Suppressor macrophage treated with lipopolysaccharide for 1 hour (primary cell): ENCODE measurements around the gene DHX34.
A peak's percentile ranks its signal among the peaks of the same experiment; 100 is the strongest.
"Not testable (repeated sequence)": the region's sequence is repeated elsewhere in the genome, so short reads cannot be mapped to it uniquely, and the experiment has no call there.

Experiments used
- DNase-seq, 3 donors: peaks; one replicate each; pipeline ENCODE4 v3.0.0-alpha.2; 2020 to 2022

DHX34 gene

DNA sequence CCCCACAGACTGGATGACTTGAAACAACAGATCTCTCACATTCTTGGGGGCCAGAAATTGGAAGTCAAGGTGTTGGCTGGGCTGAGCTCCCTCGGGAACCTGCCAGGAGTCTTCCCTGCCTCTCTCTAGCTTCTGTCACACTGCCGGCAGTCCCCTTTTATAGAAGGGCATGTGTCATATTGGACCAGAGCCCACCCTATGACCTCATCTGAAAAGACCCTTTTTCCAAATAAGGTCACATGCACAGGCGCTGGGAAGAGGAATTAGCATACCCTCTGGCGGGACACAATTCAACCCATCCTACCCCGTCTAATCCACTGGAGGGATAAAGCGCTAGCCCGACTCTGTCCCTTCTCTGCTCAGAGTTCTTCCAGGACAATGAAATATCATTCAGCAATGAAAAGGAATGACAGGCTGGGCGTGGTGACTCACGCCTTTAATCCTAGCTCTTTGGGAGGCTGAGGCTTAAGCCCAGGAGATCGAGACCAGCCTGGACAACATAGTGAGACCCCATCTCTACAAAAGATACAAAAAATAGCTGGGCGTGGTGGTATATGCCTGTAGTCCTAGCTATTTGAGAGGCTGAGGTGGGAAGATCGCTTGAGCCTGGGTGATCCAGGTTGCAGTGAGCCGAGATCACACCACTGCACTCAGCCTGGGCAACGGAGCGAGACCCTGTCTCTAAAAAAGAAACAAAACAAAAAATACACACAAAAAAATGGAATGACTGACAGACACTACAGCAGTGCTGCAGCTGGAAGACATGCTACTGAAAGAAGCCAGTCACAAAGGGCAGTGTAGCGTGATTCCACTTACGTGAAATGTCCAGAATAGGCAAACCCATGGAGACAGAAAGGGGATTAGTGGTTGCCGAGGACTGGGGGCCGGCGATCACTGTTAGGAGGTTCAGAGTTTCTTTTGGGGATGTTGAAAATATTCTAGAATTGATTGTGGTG is 41.7 kb downstream of the DHX34 start:
- DNase-seq = no peak

DNA sequence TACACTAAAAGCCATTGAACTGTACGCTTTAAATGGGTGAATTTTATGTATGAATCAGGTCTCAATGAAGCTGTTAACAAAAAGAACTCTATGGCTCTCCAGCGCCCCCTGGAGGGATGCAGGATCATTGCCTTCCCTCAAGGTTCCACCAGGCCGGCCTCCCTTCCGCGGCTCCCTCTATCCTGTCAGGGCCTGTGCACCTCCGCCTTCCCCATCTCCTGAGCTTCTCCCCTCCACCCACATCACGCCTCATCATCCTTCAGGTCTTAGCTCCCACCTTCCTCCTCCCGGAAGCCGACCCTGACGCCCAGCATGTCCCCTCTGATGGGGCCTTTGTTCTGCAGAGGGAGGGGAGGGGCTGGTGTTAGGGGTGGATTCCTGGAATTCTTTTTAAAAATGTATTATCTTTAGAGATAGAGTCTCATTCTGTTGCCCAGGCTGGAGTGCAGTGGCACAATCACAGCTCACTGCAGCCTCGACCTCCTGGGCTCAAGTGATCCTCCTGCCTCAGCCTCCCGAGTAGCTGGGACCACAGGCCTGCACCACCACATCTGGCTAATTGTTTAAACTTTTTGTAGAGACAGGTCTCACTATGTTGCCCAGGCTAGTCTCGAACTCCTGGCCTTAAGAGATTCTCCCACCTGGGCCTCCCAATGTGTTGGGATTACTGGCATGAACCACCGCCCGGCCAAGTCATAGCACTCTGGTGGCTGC is 42.6 kb downstream of the DHX34 start:
- DNase-seq = peak; percentile 84 to 92 (median 90)

- DNase-seq = no peak
Observed at GRCh38 chr19:47398707-47399597, 49.8 kb downstream of the DHX34 start.

DNA sequence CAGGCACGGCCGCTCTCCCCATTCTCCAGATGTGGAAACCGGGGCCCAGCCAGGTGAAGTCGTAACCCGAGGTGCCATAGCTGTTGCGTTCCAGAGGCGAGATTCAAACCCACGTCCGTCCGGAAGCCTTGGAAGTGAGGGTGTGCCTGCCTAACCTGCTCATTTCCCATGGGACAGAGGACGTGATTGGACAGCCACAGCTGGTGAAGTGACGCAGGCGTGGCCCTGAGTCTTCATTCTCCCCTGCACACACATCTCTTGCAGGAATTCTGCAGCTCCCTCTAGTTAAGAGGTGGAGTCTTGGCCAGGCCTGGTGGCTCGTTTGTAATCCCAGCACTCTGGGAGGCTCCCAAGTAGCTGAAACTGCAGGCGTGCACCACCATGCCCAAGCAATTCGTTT is 53.4 kb downstream of the DHX34 start:
- no peak for DNase-seq

DNA sequence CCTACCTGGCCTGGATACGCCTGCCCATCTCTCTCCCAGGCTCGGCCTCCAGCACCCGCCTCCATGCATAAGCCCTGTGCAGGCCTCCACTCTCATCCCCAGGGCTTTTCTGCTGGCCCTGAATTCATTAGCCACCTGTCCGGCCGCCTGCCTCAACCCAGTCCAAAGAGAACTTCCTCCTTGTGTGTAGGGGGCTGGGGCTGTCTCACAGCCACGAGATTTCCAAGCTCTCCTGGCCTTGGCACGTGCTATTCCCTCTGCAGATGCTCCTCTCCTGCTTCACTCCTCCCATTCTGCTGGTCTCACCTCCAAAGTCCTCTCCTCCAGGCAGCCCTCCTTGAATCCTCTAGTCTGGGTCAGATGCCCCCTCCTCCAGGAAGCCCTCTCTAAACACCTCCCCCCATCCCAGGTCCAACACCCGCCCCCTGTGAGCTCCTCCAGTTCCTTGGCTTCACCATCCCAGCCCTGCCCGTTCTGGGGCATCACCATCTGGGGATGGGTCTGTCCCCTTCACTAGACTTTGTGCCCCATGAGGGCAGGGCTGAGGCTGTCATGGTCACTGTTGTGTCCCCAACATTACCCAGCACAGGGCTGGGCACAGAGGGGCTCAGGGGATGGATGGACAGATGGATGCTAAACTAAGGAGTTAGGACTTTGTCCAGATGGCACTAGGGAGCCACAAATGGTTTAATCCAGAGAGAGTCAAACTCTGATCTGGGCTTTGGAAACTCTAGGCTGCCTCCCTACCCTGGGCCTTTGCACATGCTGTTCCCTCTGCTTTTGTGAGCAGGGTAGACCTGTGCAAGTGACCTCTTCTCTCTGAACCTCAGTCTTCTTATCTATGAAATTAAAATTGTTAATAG is 55.5 kb downstream of the DHX34 start:
- no peak for DNase-seq

GRCh38 chr19:47405197-47405550 is 56.1 kb downstream of the DHX34 start:
- no peak for DNase-seq

DNA sequence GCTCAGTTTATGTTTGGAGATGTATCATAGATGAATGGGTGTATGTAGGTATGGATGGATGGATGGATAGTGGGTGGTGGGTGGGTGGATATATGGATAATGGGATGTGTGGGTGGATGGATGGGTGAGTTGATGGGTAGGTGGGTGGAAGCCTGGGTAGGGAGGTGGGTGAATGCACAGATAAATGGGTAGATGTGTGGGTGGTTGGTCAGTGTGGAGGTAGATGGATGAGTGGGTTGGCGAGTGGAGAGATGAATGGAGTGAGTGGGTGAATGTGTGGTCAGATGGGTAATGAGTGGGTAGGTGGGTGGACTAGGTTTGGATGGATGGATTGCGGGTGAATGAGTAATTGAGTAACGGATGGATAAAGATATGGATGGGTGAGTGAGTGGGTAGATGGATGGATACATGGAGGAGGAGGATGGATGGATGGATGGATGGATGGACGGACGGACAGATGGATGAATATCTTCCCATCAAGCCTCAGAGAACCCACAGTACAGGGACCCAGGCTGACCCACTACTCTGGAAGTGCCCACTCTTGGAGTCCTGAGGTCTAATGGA is 56.8 kb downstream of the DHX34 start:
- DNase-seq = no peak

DNA sequence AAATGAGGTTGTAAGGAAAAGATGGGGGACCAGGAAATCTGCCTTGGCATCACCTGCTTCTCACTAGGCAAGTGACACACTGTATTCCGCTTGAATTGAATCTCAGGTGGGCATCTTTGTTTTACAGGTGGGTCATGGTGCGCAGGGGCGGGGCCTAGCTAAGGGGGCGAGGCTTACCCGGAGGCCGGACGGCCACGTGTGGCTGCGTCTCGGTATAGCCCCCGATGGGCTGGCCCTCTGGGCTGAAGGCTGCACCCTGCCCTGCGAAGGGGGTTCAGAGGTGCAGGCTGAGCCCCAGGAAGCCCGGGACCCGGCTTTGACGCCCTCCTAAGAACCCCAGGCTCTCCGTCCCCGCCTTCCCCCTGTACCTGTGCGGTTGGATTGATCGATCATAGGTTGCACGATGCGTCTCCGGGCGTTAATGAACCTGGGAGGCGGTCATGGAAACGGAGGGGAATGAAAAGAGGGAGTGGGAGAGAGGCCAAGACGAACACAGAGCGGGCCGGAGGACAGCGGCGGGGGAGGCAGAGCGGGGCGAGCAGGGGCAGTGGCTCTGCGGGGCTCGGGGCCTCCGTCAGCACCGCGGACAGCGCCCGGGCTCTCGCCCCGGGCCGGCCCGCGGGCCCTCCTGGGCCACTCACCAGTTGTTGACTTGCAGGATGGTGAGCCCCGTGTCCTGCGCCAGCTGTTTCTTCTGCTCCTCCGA is 57.7 kb downstream of the DHX34 start:
- peak in 2 of 3 donors; percentile 42 to 70 for DNase-seq

GRCh38 chr19:47407417-47407774 is 58.3 kb downstream of the DHX34 start:
- no peak for DNase-seq

GRCh38 chr19:47408156-47408938 is 59.2 kb downstream of the DHX34 start:
- DNase-seq = no peak

DNA sequence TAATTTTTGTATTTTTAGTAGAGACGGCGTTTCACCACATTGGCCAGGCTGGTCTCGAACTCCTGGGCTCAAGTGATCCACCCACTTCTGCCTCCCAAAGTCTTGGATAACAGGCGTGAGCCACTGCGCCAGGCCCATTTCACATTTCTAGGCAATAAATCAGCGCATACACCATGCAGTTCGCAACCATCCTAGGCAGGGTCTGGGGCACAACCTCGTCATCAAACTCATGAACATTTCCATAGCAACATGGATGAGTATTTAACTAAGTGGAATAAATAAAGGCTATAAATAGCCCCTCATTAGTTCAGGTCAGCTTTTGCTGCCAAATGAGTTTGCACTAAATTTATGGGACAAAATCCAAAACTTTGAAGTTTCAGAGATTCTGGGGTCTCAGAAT is 62.0 kb downstream of the DHX34 start:
- no peak for DNase-seq

- DNase-seq = not testable (repeated sequence)
Observed at GRCh38 chr19:47411696-47412095, 62.6 kb downstream of the DHX34 start.

DNA sequence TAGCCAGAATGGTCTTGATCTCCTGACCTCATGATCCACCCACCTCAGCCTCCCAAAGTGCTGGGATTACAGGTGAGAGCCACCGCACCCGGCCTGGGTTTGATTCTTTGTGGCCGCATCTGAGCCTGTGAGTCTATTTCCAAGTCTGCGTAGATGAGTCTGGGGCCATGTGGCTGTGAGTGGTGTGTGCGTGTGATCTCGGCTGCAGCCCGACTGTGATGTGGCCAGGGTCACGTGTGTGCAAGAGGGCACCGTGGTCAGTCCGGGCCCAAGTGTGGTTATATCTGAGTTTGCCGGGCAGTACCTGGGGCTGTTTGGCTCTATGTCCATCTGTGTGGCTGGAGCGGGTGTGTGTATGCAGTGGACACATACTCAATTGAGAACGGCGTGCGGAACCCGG is 64.8 kb downstream of the DHX34 start:
- no peak for DNase-seq

DNA sequence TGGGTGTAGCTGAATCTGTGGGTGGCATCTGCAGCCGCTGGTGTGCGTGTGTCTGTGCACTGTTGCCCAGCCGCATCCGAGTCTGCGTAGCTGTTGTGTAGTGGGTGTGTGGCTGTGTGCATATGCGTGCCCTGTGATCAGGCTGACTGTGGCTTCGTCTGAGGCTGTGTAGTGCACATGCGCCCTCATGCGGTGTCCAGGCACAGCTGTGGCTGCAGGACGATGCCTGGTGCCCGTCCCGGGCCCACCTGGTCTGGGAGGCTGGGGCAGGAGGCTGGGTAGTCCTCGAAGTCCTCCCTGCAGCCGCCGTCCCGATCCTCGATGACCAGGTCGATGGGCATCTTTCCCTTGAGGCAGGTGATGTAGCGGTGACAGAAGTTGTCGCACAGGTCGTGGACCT is 65.4 kb downstream of the DHX34 start:
- DNase-seq = peak; percentile 47 to 51 (median 48)

GRCh38 chr19:47415953-47416642 is 67.0 kb downstream of the DHX34 start:
- DNase-seq = no peak

- DNase-seq = peak in 1 of 3 donors; percentile 25
Observed at GRCh38 chr19:47416643-47416985, 67.5 kb downstream of the DHX34 start.

DNA sequence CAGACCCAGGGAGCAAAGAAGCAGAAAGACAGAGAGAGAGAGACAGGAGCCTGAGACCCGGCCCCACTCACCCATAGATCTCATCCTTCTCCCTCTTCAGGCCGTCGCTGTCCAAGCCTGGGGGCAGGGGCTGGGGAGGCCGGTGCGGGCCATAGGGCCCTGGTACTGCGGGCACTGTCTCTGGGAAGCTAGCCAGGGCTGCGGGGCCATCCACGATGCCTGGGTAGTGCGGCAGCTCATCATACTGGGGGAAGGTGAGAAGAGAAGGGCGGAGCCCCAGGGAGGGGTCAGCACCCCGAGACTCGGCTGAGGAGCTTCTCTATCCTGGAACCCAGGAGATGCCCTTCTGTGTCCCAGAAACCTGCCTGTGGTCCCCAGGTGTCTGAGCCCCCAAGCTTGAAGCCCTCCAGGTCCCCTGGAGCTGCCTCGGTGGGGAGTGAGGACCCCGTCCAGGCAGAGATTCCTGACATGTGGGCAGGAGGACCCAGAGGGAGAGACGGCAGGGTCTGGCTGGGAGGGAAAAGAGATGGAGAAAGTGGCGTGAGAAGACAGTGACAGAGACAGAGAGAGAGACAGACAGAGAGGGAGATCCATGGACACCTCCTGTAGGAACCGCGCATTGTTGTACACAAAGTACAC is 68.1 kb downstream of the DHX34 start:
- no peak for DNase-seq

GRCh38 chr19:47417746-47418691 is 68.9 kb downstream of the DHX34 start:
- peak in 1 of 3 donors; percentile 12 for DNase-seq
